ENCODE measurements around the gene ALK.

The ALK gene

DNA sequence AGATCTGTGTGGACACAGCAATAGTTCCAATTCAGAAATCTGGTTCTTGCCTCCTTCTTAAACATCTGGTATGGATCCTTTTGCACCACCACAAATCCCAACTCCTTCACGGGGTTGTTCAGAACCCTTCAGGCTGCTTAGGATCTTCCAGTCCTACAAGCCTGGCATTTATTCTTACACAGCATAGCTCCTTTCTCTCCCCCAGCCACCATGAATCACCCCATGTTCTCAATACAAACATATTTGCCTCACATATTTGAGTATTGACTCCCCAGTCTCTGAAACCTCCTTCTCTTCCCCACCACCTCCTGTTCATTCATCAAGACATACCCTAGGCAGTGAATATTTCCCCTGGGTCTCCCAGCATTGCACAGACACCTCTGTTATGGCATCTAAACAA lies 155.2 kb downstream of the ALK start:
- TF ChIP-seq, protein P1, sequence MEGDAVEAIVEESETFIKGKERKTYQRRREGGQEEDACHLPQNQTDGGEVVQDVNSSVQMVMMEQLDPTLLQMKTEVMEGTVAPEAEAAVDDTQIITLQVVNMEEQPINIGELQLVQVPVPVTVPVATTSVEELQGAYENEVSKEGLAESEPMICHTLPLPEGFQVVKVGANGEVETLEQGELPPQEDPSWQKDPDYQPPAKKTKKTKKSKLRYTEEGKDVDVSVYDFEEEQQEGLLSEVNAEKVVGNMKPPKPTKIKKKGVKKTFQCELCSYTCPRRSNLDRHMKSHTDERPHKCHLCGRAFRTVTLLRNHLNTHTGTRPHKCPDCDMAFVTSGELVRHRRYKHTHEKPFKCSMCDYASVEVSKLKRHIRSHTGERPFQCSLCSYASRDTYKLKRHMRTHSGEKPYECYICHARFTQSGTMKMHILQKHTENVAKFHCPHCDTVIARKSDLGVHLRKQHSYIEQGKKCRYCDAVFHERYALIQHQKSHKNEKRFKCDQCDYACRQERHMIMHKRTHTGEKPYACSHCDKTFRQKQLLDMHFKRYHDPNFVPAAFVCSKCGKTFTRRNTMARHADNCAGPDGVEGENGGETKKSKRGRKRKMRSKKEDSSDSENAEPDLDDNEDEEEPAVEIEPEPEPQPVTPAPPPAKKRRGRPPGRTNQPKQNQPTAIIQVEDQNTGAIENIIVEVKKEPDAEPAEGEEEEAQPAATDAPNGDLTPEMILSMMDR (IDR thresholded peaks at IDR 0.05), result no peak
- no peak for DNase-seq (ENCODE audit: low spot score)
- no peak overlapping the region for H3K4me3 ChIP-seq
- H3K27ac ChIP-seq, result no peak overlapping the region

GRCh38 chr2:29765721-29766120 lies 155.7 kb downstream of the ALK start:
- DNase-seq (ENCODE audit: low spot score), result no peak
- H3K4me3 ChIP-seq, result no peak overlapping the region
- TF ChIP-seq, protein P1 (IDR thresholded peaks at IDR 0.05), result no peak
- H3K27ac ChIP-seq, result no peak overlapping the region

DNA sequence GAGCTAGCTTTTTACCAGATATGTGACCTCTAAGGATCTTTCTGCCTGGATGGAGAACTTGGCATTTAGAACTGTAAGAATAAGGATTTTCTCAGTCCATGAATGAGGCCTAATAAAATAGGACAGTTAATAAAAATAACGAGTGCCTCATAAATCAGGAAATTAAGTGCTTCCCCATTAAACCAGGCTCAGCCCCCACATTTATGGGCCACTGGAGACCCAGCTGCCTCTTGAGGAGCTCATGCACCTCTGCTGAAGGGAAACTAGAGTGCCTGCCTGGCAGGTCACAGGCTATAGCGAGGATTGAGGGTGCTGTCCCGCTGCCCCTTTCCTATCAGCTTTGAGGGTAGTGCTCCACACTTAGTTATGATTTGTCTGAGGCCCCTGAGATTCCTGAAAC lies 158.0 kb downstream of the ALK start:
- TF ChIP-seq, protein P1 (IDR thresholded peaks at IDR 0.05), result no peak
- Histone ChIP-seq H3K27ac (no peak overlapping the region), H3K4me3 (no peak overlapping the region)
- DNase-seq (ENCODE audit: low spot score), result no peak

DNA sequence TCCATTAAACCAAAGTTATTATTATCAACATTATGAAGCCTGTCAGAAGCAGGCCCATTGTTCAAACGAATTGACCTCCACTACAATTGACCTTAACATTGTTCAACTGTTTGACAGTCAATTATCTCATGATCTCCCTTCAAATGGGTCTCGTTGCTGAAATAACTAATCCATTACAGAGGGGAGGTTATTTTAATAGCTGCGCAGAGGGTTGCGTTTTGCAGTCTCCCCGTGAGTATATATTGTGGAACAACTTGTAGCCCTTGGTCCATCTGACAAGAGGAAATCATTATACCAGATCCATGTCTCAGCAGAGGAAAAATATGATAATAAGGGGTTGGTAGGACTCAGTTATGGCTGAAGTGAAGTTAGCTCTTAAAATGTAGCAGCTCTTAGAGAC lies 159.1 kb downstream of the ALK start:
- no peak overlapping the region for H3K4me3 ChIP-seq
- TF ChIP-seq, protein P1 (IDR thresholded peaks at IDR 0.05), result no peak
- DNase-seq (ENCODE audit: low spot score), result no peak
- H3K27ac ChIP-seq, result no peak overlapping the region

DNA sequence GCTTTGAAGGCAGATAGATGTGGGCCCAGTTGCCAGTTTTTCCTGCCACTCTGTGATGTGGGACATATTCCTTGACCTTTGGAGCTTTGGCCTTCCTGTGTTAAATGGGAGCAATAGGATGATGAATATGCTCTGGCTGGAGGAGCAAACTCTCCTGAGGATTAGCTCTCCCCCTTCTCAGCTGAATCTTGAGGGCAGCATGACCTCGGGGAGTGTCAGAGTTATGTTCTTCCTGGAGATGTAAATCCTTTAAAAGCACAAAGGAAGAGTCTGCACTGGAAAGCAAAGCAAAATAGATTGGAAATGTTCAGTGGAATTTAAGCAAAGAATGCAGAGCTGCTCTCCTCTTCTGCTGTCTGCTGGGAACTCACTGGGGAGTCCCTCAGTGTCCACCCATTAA lies 160.1 kb downstream of the ALK start:
- H3K4me3 ChIP-seq, result no peak overlapping the region

GRCh38 chr2:29760008-29760407 lies 161.4 kb downstream of the ALK start:
- DNase-seq (ENCODE audit: low spot score), result no peak
- Histone ChIP-seq H3K4me3 (no peak overlapping the region), H3K27ac (no peak overlapping the region)
- TF ChIP-seq, protein P1 (IDR thresholded peaks at IDR 0.05), result no peak

More for the DNA sequence above, 160.1 kb downstream of the ALK start:
- DNase-seq (ENCODE audit: low spot score), result no peak
- H3K27ac ChIP-seq, result no peak overlapping the region
- TF ChIP-seq, protein P1 (IDR thresholded peaks at IDR 0.05), result no peak

- TF ChIP-seq, protein P1 (IDR thresholded peaks at IDR 0.05), result no peak
- no peak for DNase-seq (ENCODE audit: low spot score)
- H3K4me3 ChIP-seq, result no peak overlapping the region
- H3K27ac ChIP-seq, result no peak overlapping the region
Observed at GRCh38 chr2:29759360-29759759, 162.0 kb downstream of the ALK start.
